Putamen (tissue), 1 donor: Measurements from ENCODE around the gene PRAMEF25.
"Not testable (repeated sequence)": the region's sequence is repeated elsewhere in the genome, so short reads cannot be mapped to it uniquely, and the experiment has no call there.

ENCODE experiments used
- DNase-seq: peaks from one replicate; pipeline ENCODE4 v3.0.0-alpha.2; 2016; ENCODE audit warnings: low spot score

PRAMEF25 gene

GRCh38 chr1:13070474-13070873 is at the start of gene PRAMEF25:
Gene PRAMEF25 (plus strand): TSS chr1:13070774. CDS start chr1:13073694, 2,920 bp downstream.
- not testable (repeated sequence) for DNase-seq

- not testable (repeated sequence) for DNase-seq
Observed at GRCh38 chr1:13056475-13056874, 14.1 kb upstream of the PRAMEF25 start, which contains the start of gene PRAMEF27. Gene PRAMEF27 (minus strand): TSS chr1:13056575. CDS start chr1:13053659, 2,916 bp downstream.

GRCh38 chr1:13116754-13117153 is 46.2 kb downstream of the PRAMEF25 start, which contains the start of gene HNRNPCL2:
Gene HNRNPCL2 (minus strand): TSS chr1:13116854. CDS start chr1:13116400, 454 bp downstream.
- not testable (repeated sequence) for DNase-seq
